Endothelial cell (in vitro differentiated cells): ENCODE measurements around the gene PLA1A. TPM values are rescaled to one million over a fixed set of nuclear protein-coding genes. Genes with fewer than 3 reads are reported as not detected.

Experiments used
- DNase-seq: peaks from one replicate; pipeline ENCODE4 v3.0.0; 2021; ENCODE audit warnings: low spot score
- H3K27ac Mint-ChIP-seq: one replicate; pipeline ENCODE4 v1.8.0; 2021; ENCODE audit warnings: mixed read lengths, inconsistent platforms; ENCODE audit not compliant: unreplicated experiment
- H3K27me3 Mint-ChIP-seq: one replicate; pipeline ENCODE4 v1.8.0; 2021; ENCODE audit warnings: mild to moderate bottlenecking, moderate library complexity, mixed read lengths, inconsistent platforms; ENCODE audit not compliant: unreplicated experiment
- H3K36me3 Mint-ChIP-seq: one replicate; pipeline ENCODE4 v1.8.0; 2021; ENCODE audit warnings: mild to moderate bottlenecking, low read depth, mixed read lengths, inconsistent platforms; ENCODE audit not compliant: unreplicated experiment
- H3K4me1 Mint-ChIP-seq: one replicate; pipeline ENCODE4 v1.8.0; 2021; ENCODE audit warnings: mild to moderate bottlenecking, mixed read lengths, inconsistent platforms; ENCODE audit not compliant: unreplicated experiment
- H3K4me3 Mint-ChIP-seq: one replicate; pipeline ENCODE4 v1.8.0; 2021; ENCODE audit warnings: mild to moderate bottlenecking, mixed read lengths, inconsistent platforms; ENCODE audit not compliant: unreplicated experiment
- H3K9me3 Mint-ChIP-seq: one replicate; pipeline ENCODE4 v1.8.0; 2021; ENCODE audit warnings: mixed read lengths, inconsistent platforms; ENCODE audit not compliant: unreplicated experiment
- total RNA-seq: library from RNA; stranded (reverse); fragmentation: NEBNext Ultra II Directional; extraction: Animal tissue kit (Norgen Biotek cat#: 25700); gene quantifications from one replicate; pipeline ENCODE4 v1.2.1, GENCODE V29; 2021; ENCODE audit not compliant: unreplicated experiment
- TF ChIP-seq, protein P1 (sequence below): fragments of 200-600 bp; sonication (generic); IDR thresholded peaks from one replicate; pipeline ENCODE4 v1.5.0; 2021; ENCODE audit warnings: antibody characterized with exemption; ENCODE audit not compliant: unreplicated experiment

Gene PLA1A
- total RNA-seq, 1 donor from 2014 or later = 0.80 TPM

DNA sequence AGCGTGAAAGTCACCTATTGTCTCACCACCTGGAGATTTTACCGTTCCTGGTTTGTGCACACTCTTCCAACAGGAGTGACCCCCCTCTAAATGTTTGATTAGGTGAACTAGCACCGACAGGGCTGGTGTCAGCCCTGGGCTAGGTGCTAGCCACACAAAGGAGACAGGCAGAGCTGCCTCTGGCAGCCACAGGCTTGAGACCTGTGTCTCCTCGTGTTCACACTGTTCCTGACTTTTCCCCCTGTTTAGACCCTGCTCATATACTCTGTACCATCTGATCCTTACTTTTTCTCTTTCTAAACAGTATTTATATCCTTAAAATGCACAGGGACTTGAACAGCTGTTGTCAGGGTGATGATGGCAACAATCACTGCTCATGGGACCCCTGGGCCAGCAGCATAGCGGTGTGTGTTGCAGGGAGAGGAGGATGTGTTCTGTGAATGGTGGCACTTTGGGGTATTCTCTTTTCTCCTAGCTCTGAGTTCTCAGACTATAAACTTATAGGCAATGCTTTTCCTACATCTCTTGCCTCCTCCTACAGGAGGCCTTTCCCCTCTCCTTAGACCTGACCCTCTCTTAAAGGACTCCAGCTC is 43.8 kb upstream of the PLA1A start:
- H3K36me3 Mint-ChIP-seq = no peaks in the 10 kb centered on the region
- no peak for DNase-seq
- H3K9me3 Mint-ChIP-seq = no peaks in the 10 kb centered on the region
- TF ChIP-seq, protein P1, sequence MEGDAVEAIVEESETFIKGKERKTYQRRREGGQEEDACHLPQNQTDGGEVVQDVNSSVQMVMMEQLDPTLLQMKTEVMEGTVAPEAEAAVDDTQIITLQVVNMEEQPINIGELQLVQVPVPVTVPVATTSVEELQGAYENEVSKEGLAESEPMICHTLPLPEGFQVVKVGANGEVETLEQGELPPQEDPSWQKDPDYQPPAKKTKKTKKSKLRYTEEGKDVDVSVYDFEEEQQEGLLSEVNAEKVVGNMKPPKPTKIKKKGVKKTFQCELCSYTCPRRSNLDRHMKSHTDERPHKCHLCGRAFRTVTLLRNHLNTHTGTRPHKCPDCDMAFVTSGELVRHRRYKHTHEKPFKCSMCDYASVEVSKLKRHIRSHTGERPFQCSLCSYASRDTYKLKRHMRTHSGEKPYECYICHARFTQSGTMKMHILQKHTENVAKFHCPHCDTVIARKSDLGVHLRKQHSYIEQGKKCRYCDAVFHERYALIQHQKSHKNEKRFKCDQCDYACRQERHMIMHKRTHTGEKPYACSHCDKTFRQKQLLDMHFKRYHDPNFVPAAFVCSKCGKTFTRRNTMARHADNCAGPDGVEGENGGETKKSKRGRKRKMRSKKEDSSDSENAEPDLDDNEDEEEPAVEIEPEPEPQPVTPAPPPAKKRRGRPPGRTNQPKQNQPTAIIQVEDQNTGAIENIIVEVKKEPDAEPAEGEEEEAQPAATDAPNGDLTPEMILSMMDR = no peak
- no peak overlapping the region for H3K4me3 Mint-ChIP-seq
- H3K27ac Mint-ChIP-seq = no peak overlapping the region
- H3K27me3 Mint-ChIP-seq = peaks cover 2% of the 10 kb centered on the region
- H3K4me1 Mint-ChIP-seq = peaks cover 12% of the 10 kb centered on the region

DNA sequence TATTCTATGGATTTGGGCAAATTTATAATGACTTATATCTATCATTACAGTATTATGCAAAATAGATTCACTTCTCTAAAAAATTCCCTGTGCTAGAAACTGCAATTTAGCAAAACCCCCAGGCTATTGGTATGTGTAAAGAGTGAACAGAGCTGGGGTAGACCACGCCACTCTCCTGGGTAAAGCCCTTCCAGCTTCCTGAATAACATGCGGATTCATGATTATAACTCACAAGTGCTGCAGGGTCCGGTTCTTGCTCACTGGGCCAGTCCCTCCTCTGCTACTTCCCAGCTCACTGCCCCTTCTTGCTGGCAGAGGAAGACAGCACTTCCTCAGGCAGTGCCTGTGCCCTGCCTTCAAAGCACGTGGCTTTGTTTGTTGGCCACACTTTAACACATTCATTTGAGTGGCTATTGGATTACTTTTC is 42.4 kb upstream of the PLA1A start:
- Mint-ChIP-seq H3K27me3 (no peaks in the 10 kb centered on the region), H3K9me3 (no peaks in the 10 kb centered on the region), H3K27ac (no peak overlapping the region)

DNA sequence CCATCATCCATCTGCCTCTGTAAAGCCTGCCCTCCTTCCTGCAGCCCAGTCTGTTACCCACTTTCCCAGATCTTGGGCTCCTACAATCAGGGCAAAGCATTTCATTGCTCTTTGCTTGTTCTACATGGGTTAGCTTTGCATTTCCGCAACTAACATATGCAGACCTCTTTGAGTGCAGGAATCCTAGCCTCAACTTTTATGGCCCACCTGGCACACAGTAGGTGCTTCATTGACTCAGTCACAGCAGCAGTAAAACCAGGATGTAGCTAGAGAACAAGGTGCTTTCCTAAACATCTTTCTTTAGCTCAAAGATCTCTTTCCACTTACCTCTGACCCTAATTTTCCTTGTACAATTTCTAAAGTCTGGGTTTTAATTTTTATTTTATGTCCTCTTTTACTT is 41.8 kb upstream of the PLA1A start:
- Mint-ChIP-seq H3K27ac (no peak overlapping the region), H3K36me3 (no peaks in the 10 kb centered on the region), H3K4me3 (no peak overlapping the region), H3K4me1 (peaks cover 12% of the 10 kb centered on the region), H3K9me3 (no peaks in the 10 kb centered on the region), H3K27me3 (no peaks in the 10 kb centered on the region)
- TF ChIP-seq, protein P1 = no peak
- DNase-seq = no peak

More for the DNA sequence above, 42.4 kb upstream of the PLA1A start:
- Mint-ChIP-seq H3K36me3 (no peaks in the 10 kb centered on the region), H3K4me3 (no peak overlapping the region), H3K4me1 (peaks cover 12% of the 10 kb centered on the region)
- TF ChIP-seq, protein P1 = no peak
- DNase-seq = no peak

DNA sequence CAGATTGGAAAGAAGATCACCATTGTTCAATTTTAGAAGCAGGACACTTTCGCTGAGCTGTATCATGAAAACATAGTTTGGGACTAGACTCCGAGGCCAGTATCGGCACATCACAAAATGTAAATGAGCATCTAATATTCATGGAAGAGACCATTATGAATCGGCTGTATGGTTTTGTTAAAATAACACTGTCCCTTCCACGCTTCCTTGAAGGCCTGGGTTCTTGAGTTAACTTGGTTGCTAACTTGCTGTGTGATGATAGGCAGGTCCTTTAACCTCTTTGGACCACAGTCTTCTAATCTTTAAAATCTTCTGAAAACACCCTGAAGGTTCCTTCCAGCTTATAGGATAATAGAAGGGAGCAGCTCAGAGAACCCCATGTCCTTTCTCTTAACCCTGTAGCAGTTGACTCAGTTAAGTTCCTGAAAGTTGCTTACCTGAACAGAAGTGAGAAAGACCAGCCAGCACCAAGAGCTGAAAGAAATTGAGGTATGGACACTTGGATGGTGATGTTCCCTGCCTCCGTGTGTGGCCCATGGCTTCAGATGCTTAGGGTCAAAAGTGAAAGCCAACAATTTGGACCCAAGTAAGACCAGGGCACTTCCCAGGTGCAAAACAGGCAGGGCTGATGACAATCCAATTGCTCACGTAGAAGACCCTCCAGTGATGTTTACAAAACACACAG is 40.4 kb upstream of the PLA1A start:
- H3K9me3 Mint-ChIP-seq = no peaks in the 10 kb centered on the region
- H3K27me3 Mint-ChIP-seq = no peaks in the 10 kb centered on the region
- TF ChIP-seq, protein P1 = no peak
- DNase-seq = no peak
- H3K36me3 Mint-ChIP-seq = no peaks in the 10 kb centered on the region
- no peak overlapping the region for H3K4me3 Mint-ChIP-seq
- H3K27ac Mint-ChIP-seq = no peak overlapping the region
- peaks cover 12% of the 10 kb centered on the region for H3K4me1 Mint-ChIP-seq

DNA sequence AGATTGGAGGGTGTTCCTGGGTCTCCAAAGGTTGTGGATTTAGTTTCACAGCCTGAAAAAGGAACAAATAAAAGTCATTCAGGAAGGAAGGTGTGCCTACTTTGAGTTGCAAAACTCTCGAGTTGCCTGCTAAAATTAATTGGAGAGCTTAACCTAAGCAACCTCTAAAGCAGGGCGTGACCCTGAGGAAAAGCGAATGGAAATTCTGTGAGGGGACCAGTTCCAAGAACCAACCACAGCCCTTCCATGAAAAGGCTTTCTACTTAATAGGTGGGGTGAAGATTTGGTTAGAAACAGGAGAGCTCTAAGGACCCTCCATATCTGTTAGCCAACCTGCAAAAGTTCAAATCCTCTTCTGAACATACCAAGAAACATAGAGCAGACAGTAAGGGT is 39.8 kb upstream of the PLA1A start:
- TF ChIP-seq, protein P1 = no peak
- Mint-ChIP-seq H3K9me3 (no peaks in the 10 kb centered on the region), H3K4me1 (peaks cover 12% of the 10 kb centered on the region), H3K4me3 (no peak overlapping the region), H3K36me3 (no peaks in the 10 kb centered on the region), H3K27ac (no peak overlapping the region), H3K27me3 (no peaks in the 10 kb centered on the region)
- no peak for DNase-seq
